Measurements from ENCODE around the gene HECTD3.

The HECTD3 gene

DNA sequence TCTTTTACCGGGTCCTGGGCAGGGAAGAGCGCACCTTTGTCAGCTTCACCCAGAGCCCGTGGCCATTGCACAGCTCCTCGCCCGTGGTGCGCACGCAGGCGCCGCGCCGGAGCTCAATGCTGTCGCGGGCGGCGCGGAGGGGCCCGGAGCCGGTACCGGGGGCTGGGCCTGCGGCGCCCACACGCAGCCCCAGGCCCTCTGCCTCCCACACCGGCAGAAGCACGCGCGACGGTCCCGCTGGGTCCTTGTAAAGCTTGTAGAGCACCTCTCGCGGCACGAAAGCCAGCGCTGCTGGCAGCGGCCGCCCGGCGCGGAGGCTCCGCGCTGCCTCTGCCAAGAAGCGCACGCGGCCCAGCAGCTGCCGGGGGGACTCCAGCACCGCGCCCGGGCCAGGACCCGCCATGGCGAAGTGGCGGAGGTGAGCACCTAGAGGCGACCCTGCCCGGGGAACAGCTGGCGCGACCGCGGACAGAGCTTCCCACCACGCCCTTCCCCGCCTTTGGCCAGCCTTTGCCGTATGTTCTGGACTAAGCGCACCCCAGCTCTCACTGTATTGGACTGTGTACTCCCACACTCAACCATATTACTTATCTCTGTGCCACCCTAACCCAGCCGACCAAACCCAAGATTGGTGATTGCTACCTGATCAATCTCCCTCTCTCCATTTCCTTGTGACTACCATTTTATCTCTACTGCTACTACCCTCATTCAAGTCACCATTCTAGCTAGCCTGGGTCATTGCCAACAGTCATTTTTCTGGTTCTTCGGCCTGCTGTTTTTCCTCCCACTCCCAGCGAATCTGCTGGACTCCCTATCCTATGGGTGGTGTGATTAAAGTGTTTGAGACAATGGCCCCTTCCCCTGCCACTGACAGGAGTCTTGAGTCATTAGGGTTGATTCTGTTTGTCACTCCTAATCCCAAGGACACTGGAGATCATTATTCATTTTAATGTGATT, at the start of gene HECTD3:
HECTD3 (minus strand) TSS at position 470 of the 957 bp plus-strand sequence; CDS start at position 403, 67 bp downstream.
- POLR2A ChIA-PET = interaction anchor here (0.5 to 3.8 kb wide), 26 partner anchors 19 to 511 kb away, joined by 3 to 24 read pairs (median 4); partner anchors contain the start of genes EIF2B3, MUTYH, PLK3 and PRDX1

DNA sequence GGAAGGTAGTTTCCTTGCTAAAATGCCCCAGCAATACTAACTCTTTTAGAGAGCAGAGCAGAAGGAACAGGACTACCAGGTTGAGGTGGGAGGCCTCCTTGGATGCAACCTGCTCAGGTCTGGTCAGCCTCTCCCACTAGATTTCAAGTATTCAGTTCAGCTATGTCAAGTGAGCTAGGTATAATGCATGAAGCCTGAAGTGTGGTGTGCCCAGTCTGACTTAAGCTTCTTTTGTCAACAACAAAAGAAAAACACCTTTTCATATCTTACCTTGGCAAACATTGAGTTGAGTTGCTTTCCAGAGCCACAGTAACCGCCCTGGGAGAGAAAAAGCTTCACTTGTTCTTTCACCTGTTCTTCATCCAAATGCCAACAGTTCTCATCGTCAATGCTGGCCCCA, 48.7 kb upstream of the HECTD3 start:
- TF ChIP-seq, protein P1, sequence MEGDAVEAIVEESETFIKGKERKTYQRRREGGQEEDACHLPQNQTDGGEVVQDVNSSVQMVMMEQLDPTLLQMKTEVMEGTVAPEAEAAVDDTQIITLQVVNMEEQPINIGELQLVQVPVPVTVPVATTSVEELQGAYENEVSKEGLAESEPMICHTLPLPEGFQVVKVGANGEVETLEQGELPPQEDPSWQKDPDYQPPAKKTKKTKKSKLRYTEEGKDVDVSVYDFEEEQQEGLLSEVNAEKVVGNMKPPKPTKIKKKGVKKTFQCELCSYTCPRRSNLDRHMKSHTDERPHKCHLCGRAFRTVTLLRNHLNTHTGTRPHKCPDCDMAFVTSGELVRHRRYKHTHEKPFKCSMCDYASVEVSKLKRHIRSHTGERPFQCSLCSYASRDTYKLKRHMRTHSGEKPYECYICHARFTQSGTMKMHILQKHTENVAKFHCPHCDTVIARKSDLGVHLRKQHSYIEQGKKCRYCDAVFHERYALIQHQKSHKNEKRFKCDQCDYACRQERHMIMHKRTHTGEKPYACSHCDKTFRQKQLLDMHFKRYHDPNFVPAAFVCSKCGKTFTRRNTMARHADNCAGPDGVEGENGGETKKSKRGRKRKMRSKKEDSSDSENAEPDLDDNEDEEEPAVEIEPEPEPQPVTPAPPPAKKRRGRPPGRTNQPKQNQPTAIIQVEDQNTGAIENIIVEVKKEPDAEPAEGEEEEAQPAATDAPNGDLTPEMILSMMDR (IDR thresholded peaks at IDR 0.05; ENCODE audit: insufficient read depth, low read length, missing control alignments) = no peak
- H3K4me3 ChIP-seq (ENCODE audit: low read depth, low read length) = no peak overlapping the region
- DNase-seq (ENCODE audit: low read depth, low spot score) = no peak
- ChIA-PET POLR2A (no interaction called here), CTCF (no interaction called here)

More for the DNA sequence above, at the start of gene HECTD3:
- DNase-seq (ENCODE audit: low read depth, low spot score) = no peak
- TF ChIP-seq, protein P1 (IDR thresholded peaks at IDR 0.05; ENCODE audit: insufficient read depth, low read length, missing control alignments) = no peak
- H3K4me3 ChIP-seq (ENCODE audit: low read depth, low read length) = peak within 1 kb of the TSS; percentile 84
- CTCF ChIA-PET = interaction anchor here (0.8 to 12.9 kb wide), 18 partner anchors 8 to 481 kb away, joined by 3 to 950 read pairs (median 4); partner anchors contain the start of genes BTBD19, MUTYH, PLK3 and TESK2

DNA sequence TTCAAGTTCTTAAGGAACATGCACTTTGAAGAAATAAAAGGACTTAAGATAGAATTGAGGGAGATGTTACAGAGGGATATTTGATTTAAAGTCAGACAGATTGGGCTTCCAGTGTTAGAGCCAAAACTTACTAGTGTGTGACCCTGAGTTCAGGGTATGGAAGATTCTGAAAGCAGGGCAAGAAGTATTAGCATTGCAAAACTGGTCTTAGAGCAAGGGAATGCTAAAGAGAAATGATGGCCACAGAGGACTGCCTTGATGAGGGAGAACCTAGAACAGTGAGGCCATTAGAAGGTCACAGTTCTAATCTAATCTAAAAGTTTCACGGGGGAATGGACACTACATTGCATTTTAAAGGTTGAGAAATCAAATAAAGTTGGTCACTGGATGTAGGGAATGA, 46.4 kb upstream of the HECTD3 start:
- ChIA-PET POLR2A (no interaction called here), CTCF (no interaction called here)
- TF ChIP-seq, protein P1 (IDR thresholded peaks at IDR 0.05; ENCODE audit: insufficient read depth, low read length, missing control alignments) = no peak
- no peak for DNase-seq (ENCODE audit: low read depth, low spot score)
- H3K4me3 ChIP-seq (ENCODE audit: low read depth, low read length) = no peak overlapping the region

DNA sequence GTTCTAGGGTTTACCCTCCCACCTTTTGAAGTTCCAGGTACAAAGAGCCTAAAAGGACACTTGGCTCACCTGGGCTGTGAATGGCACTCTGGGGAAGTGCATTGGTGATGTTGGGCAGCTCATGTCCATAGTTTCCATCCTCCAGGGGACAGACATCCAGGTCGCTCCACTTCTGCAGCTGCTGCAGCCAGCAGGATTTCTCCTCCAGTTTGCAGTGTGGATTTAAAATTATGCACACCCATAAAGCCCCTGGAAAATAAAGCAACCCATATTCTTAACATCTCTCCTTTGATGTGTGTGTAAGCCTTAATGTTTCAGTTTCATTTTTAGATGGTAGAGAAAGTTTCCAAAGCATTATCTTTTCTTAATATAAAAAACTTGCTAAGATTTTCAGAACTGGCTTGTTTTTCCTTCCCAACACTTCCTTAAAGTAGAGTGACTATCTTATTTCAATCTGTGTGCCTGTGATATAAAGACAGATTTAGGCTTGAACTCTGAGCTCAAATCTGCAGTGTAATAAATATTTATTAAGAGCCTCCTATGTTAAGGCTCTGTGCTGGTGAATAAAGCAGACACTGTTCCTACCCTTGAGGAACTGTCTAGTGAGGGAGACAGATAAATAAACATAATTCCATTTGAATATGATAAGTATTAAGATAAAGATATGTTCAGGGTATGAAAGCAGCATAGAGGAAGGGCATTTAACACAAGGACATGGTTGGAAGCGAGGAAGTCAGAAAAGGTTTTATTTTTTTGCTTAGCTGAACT, 40.1 kb upstream of the HECTD3 start:
- DNase-seq (ENCODE audit: low read depth, low spot score) = no peak
- no peak overlapping the region for H3K4me3 ChIP-seq (ENCODE audit: low read depth, low read length)
- TF ChIP-seq, protein P1 (IDR thresholded peaks at IDR 0.05; ENCODE audit: insufficient read depth, low read length, missing control alignments) = no peak
- POLR2A ChIA-PET = no interaction called here
- CTCF ChIA-PET = interaction anchor here (0.6 to 1.3 kb wide), 2 partner anchors 32 to 37 kb away, joined by 3 to 4 read pairs; no protein-coding TSS in a partner anchor

DNA sequence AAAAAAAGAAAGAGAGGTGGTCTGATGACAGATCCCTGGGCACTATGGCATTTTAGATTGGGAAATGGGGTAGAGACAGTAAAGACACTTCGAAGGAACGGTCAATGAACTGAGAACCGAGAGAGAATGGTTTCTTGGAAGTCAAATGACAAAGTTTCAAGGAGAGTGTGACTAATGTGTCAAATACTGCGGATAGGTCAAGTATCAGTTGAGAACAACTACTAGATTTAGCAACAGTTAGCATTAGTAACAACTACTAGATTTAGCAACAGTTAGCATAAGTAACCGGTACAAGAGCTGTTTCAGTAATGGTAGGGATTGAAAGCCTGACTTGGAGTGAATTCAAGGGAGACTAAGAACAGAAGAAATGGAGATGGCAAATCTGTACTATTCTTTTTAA, 35.9 kb upstream of the HECTD3 start:
- TF ChIP-seq, protein P1 (IDR thresholded peaks at IDR 0.05; ENCODE audit: insufficient read depth, low read length, missing control alignments) = no peak
- DNase-seq (ENCODE audit: low read depth, low spot score) = no peak
- POLR2A ChIA-PET = no interaction called here
- CTCF ChIA-PET = no interaction called here
- no peak overlapping the region for H3K4me3 ChIP-seq (ENCODE audit: low read depth, low read length)

DNA sequence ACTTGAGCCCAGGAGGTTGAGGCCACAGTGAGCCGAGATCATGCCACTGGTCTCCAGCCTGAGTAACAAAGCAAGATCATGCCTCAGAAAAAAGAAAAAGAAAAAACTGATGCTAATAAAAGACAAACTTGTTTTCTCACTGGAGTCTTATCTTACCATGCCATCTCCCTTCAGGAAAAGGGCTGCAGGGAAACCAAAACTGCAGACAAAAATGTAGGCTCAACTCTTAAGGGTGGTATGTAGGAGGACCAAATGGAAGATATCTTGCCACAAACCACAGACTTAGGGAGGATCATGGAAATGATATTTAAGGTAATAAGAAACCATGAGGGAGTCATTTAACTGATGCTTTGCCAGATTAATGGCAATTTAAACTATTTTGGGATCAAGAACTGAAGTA, 33.8 kb upstream of the HECTD3 start:
- H3K4me3 ChIP-seq (ENCODE audit: low read depth, low read length) = no peak overlapping the region
- ChIA-PET CTCF (no interaction called here), POLR2A (no interaction called here)
- TF ChIP-seq, protein P1 (IDR thresholded peaks at IDR 0.05; ENCODE audit: insufficient read depth, low read length, missing control alignments) = no peak
- no peak for DNase-seq (ENCODE audit: low read depth, low spot score)
